ENCODE results near the gene ATP8B1.

- TF ChIP-seq CTCF (IDR thresholded peaks at IDR 0.05) (no peak), EP300 (IDR thresholded peaks at IDR 0.05) (no peak), POLR2A (IDR thresholded peaks at IDR 0.05) (no peak)
Observed at GRCh38 chr18:57666818-57667497, 136.2 kb downstream of the ATP8B1 start.
